GM12872 (cell line): Measurements from ENCODE around the gene RASA3.

ENCODE experiments used
- CTCF ChIP-seq: IDR thresholded peaks from 3 replicates; pipeline ENCODE4 v1.5.1; 2011; ENCODE audit warnings: low read depth, mild to moderate bottlenecking, low read length, moderate library complexity; ENCODE audit not compliant: insufficient read depth

The RASA3 gene

GRCh38 chr13:114145722-114146121 lies 13.3 kb upstream of the RASA3 start:
- no peak for TF ChIP-seq CTCF

DNA sequence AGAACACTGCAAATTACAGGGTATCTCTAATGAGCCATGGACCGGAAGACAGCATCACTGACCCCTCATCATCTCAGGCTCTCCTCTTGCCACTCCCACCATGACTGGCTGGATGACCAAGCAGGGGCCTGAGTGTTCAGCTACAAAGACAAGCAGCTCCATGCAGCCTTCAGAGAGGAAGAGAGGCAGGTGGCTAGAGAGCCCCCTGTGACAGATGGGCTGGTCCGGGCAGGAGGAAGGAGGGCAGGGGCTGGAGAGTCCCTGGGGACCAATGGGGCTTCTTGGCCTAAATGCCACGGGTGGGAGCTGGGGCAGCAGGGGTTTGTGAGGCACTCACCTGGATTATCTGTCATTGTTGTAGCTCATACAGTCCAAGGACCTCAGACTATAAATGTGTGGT lies 12.8 kb upstream of the RASA3 start:
- no peak for TF ChIP-seq CTCF

GRCh38 chr13:114144606-114145244 lies 12.3 kb upstream of the RASA3 start:
- TF ChIP-seq CTCF: no peak

DNA sequence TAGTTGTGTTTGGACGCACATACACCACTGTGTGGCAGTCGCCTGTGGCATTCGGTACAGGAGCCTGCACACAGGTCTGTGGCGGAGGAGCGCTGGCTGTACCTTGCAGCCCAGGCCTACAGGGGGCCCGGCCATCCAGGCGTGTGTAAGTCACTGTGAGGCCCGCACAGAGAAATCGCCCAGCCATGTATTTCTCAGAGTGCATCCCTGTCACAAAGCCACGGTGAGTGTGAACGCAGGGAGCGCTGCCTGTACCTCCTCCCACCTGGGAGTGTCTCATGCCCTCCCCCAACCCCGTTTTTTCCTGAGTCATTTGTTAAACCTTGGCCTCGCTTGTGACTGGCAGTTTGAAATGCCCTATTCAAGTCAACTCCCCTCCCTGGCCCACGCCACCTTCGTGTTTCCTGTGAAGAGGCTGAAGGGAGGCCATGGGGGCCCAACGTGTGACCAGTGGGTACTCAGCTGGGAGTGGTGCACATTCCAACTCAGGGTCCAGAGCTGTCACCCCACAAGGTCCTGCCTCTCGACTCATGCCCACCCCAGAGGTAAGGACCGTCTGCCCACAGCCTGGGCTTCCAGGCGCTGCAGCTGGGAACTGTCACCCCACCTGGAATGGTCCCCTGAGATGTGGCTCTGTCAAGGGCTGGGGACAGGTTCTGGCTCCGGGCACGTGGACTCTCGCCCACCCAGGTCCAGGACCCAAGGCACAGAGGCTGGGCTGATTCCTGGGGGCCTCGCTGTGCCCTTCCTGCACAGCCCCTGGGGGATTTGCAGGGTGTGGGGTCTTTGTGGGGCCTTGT lies 11.6 kb upstream of the RASA3 start:
- TF ChIP-seq CTCF: peak; percentile 61

GRCh38 chr13:114142640-114143490 lies 10.4 kb upstream of the RASA3 start:
- no peak for TF ChIP-seq CTCF

- no peak for TF ChIP-seq CTCF
Measured at GRCh38 chr13:114142137-114142550, 9.7 kb upstream of the RASA3 start.
